H4 (cell line): ENCODE results near the gene FANCI. TPM values are rescaled to one million over a fixed set of nuclear protein-coding genes. Genes with fewer than 3 reads are reported as not detected.

Source experiments
- DNase-seq: peaks from one replicate; pipeline ENCODE4 v3.0.0-alpha.2; 2015; ENCODE audit warnings: low spot score
- total RNA-seq: library from RNA; depleted of rRNA; stranded (reverse); fragments of >200 nt; shearing (Covaris generic); gene quantifications from 2 replicates; pipeline ENCODE4 v1.2.3, GENCODE V29; 2014

Gene FANCI
- total RNA-seq, 1 experiment from 2014 or later, result 61.2 TPM

DNA sequence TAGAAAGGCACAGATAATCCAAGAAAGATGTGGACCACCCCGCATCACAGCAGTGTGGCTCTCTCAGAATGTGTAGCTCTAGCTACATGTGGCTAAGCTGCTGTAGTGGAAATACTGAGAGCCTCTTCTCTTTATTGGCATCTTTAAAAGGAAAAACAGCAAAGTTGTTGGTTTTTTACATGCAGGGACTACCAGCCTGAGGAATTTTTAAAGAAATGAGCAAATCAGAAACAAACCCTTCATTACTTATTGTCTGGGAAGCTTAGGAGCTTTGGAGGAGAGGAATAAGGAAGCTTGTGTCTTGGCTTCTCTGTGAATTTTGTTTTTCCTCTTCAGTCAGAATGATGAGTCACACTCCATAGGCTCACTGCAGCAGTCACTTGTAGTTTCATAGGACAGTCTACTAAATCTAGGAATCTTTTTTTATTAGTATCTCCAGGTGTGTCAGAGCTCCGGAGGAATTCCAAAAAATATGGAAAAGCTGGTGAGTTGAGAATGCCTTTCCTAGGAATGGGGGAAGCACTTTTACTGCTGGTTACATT lies 63.3 kb downstream of the FANCI start:
- DNase-seq, result no peak

DNA sequence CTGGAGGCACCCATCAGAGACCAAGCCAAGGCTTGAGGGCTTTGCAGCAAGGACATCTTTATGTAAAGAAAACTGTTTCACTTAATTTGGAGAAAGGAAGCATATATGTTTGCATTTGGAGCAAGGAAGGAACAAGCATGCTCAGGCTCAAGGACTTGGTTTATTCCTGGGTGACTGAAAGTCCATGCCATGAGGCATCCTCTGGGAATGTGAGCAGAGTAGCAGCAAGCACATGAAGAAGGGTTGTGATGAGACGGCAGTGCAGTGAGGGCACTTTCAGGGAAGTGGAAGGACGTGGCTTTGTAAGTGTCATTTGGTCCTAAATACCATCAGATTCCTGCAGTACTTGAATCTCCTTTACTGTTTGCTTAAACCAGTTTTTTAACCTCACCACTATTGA lies 64.0 kb downstream of the FANCI start:
- no peak for DNase-seq

DNA sequence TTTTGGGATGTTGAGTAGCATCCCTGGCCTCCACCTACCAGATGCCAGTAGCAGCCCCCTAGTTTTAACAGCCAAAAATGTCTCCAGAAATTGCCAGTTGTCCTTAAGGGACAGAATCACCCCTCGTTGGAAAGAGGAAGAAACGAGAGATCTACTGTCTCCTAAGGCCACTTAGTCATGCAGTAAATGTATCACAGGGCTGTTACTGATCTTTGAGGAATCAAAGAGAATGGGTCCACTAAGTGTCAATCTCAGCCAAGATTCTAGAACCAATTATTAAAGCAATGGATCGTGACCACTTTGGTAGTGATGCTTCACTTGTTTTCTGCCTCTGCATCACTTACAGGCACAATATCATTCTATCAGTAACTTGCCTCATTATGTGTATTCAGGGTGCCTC lies 64.5 kb downstream of the FANCI start:
- DNase-seq, result no peak

DNA sequence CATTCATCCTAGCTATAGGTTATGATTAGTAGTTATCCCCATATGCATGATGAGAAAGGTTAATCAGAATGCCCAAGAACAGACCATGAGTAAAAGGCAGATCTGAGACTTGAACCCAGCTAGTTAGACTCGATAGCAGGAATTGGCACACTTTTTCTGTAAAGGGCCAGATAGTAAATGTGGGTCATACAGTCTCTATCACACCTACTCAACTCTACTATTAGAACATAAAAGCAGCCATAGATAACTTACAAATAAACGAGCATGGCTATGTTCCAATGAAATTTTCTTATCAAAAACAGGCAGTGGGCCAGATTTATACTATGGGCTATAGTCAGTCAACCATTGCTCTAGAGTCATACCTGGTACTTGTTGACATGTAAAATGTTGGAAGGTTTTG lies 66.2 kb downstream of the FANCI start:
- no peak for DNase-seq

DNA sequence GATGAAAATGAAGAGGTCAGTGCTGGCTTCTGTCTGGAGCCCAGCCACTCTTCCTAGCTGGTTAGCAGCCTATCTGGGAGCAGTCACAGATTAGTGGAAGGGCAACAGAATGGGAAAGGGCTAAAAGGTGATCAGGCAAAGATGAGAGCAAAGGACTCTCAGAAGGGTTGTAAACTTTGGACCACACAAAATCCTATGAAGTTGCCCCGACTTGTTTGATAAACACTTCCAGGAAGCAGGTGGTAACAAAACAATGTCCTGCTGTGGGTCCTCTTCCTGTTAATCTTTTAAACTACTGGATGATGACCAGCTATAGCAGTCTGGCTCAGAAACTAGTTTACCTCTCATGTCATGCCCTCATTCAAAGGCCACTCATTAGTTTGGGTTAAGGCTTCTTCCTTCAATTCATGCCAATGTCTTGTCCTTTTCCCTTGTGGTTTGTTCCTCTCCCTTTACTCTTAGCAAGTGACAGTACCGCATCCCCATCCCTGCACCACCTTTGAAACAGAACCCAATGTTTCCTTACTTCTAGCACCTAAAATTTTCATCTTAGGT lies 71.7 kb downstream of the FANCI start:
- no peak for DNase-seq

DNA sequence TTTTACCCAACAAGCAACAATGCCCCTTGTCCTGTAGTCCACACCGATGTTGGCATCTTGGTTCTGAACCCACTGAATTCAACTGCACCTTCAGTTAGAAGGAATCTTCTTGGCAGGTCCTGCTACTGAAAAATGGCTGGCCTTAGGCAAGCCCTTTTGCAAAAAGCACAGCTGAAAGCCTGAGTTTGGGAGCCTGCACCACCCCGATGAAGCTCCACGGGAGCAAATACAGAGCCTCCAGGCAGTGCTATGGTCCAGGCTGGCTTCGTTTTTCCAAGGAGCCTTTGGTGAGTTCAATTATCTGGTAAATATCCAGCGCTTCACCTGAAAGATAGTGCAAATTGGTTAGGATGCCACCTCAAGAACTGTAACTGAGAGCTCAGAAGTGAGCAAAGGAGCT lies 72.7 kb downstream of the FANCI start:
- DNase-seq, result no peak

DNA sequence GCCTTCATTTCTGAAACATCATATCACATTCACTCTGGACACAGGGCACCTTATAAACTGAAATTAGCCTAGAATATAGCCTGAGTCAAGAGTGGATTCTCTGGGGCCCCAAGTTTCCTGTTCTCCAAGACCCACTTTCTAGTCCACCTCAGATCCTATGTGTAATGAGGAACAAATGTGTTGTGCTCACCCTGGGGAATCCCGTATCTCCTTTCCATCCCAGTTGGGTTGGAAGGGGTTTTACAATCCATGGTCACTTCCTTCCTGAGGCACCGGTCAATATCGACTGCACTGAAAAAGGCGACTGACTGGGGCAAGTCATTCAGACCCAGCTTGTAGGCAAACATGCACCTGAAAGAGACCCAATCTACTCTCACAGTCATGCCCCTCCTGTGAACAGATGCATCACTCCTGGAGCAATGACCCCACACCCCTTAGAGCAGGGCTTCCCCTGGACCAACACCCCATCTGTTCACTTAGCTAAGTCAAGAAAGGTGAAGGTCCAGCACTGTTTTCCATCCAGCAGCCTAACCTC lies 73.5 kb downstream of the FANCI start:
- no peak for DNase-seq

DNA sequence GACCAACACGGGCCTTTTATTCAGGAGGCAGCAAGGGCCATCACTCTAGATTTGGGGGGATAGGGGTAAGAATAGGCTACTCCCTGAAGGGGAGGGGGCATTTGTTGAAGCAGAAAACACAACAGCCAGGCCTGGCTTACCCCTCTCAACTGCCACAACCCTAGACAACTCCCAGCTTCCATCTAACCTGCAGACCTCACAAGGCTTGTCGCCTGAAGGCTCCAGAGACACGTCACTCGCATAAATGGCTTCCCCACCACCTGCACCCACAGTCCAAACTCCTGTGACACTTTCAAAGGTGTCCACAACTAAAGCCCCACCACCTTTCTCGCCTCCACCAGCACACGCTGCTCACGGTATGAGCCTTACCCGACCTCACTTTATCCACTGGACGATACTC lies 75.9 kb downstream of the FANCI start:
- DNase-seq, result no peak

DNA sequence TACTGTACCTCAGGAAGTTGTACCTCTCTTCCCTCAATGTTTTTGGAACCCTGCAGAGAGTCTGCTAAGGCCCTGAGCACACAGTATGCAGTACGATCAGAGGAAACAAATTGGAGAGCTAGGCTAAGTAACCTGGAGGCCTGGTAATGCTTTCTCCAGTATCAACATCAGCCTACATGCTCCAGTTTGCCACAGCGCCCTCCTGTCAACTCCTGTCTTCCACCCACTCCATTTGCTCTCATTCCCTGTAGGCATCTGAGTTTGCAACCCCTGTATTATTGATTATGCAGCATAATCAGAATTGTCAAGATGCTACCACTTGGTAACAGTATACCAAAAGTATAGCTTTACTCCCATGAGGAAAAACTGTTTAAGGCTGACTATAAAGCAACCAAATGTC lies 76.4 kb downstream of the FANCI start:
- DNase-seq, result no peak

DNA sequence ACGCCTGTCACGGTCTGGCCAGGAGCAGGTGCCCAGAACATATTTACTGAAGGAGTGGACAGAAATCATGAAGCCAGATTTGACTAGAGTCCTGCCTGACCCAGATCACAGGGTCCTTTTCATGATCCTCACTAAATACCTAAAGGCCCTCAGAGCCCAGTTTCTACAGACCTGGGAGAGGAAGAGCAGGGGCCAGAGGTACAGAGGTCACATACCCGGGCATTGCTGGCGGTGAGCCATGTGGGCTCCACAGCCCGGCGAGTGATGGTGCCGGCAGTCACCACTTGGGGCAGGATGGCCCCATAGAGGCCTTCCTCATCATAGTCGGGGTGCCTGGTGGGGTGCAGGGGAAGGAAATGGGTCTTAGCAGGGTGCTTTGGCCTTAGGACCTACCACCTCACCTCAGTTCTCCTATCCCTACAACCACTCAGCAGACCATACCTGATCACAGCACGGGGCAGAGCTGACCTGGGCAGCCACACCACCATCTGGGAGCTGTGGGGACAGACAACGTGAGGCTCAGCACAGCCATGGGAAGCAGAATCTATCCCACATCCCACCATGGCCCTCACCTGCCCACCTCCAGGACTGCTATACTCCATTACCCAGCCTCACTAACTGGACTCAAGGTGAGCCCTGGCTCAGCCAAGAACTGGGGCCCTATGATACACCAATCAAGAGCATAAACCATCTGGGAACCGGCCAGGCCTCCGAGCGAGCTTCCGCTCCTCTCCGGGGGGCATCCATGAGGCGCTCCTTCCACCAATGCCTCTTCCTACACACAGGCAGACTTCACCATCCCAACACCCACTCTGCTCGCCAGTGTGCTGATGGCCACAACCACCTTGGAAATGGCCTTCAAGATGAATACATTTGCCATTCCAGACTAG lies 78.0 kb downstream of the FANCI start:
- DNase-seq, result no peak

DNA sequence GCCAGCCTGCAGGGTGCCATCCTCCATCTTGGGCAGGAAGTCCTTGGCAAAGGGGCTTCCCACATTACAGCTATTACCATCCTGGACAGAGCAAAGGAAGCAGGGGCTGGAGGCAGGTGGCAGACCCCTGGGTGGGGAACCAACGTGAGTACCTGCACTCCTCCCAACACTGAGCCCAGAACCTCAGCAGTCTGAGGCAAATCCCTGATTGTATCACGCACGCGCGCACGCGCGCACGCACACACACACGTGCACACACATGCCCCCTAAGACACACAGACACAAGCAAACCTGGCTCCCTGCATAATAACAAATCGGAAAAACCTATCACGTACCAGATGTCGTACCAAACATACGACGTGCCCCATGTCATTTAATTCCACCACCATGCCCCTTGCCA lies 79.0 kb downstream of the FANCI start:
- no peak for DNase-seq

DNA sequence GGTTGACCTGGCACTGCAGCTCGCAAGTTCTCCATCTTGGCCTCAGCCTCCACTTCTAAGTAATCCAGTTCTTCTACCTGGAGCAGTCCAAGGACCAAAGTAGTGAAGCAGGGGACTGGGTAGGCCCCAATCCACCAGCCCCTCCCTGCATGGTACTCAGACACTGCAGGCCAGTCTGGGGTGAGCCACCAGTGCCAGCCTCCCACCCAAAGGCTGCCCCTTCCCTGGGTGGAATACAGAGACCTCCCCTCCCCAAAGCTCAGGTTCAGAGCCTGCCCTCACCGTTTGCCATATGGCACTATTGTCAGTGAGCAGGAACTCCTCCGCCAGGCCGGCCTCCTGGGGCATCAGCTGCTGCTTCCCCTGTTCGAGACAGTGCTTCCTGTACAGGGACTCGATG lies 80.0 kb downstream of the FANCI start:
- DNase-seq, result no peak

DNA sequence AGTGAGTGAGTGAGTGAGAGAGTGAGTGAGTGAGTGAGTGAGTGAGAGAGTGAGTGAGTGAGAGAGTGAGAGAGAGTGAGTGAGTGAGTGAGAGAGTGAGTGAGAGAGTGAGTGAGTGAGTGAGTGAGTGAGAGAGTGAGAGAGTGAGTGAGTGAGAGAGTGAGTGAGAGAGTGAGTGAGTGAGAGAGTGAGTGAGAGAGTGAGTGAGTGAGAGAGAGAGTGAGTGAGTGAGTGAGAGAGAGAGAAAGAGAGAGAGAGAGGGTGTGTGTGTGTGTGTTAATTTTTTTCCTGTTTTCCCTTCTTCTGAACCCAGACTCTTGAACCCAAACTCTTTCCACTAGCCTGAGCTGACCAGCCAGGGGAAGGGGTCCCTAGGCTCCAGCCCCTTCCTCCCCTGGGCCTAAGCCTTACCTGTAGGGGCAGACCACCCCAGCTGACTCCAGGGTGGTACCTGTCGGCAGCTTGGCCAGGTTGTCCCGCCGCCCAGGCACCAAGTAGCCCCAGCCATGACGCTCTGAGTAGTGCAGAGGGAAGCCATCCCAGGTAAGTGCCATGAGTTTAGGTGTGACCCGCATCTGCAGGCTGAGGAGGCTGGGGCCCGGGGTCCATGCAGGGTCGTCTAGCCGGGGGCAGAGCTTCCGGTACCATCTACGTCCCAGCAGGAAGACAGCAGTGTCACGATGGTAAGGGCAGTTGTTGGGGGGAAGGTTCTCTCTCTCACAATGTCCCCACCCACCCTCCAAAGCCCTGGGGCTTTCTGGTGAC lies 81.4 kb downstream of the FANCI start:
- DNase-seq, result no peak

DNA sequence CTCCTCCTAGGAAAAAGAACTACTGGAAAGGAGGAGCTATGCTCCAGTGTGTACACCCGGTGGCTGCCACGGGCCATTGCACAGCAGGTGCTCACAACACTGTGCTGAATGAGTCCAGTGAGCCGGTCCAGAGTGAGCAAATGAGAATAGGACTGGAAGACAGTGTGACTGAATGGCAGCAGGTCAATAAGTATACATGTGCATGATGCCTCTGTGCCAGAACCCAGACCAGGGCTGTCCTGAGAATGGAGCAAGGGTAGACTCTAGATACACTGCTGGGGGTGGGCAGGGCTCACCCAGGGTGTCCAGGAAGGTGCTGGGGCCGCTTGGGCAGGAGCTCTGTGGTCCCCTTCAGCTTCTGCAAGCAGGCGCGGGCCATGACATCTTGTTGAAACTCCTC lies 82.5 kb downstream of the FANCI start:
- DNase-seq, result no peak

DNA sequence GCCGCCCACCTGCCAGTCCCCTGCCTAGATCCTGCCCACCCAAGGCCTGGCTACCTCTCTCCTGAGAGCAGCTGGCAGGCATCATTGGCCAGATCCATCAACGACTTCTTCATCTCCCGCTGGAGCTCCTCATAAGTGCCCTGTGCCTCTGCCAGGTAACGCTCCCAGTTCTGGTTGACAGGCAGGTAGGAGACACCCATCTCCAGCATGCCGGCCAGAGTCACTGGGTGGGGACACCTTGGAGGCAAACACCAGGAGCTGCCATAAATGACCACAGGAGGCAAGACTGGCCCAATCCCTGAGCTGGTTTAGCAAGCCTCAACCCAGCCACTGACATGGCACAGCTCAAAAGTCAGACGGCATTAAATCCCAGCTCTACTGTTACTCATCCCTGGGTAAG lies 83.3 kb downstream of the FANCI start:
- DNase-seq, result no peak

DNA sequence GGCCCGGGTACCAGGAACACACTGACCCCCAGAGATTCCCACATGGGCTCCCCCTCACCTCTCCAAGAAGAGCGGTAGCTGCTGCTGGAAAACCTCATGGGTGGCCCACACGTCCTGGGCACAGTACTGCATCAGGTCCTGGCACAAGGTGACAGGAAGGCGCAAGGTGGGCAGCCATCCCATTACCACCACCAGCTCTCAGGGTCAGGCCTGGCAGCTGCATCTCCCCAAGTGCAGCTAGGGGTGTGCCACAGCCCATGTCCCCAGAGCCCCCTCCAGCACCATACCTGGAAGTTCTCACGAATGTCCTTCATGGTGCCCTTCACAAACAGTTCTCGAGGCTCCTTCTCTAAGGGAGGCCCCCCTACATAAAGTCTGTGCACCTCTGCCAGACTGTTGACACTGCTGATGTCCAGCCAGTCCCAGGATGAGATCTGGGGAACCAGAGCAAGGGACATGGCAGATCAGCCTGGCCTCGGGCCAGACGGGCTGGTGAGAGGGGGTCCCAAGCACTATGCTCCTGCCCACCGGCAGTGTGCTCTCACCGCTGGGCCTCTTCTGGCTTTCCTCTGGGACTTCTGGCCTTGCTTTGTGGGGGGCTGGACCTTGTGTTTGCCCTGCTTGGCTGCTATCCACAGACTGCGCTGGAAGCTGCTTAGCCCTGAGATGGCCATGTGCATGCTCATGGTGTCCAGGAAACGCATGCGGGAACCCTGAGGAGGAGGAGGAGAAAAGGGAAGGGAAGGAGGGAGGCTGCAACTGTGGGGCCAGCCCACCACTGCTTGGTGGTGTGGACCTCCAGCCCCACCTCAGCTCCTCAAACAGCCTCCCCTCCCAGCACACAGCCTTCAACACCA lies 84.8 kb downstream of the FANCI start:
- no peak for DNase-seq

DNA sequence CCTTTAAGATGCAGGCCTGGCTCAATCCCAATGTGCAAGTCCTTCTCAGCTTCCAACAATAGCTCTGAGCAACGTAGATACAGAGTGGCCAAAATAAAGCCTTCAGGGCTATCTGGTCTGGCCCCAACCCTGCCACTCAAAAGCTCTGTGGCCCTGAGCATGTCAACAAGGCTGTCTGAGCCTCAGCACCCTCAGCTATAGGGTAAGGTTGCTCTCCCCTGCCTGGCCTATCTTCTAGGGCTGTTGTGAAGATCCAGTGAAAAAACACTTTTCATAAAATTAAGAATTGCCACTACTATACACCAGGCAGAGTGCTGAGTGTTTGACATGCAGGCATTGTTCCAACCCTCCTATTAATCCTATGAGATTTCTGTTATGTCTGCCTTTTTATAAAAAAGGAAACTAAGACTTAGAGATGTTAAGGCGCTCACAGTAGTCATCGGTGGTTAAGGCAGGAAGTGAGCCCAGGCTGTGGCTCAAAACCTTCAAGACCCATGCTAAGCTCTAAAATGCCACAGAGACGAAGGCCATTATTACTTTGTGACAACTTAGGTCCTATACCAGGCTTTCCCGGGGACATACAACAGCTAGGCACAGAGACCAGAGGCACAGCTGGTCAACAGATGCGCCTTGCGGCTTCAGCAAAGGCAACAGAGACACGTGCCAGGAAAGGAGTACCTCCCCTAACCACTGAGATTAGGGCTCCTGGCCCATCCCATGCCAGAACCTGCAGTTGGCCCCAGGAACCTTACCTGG lies 85.7 kb downstream of the FANCI start:
- DNase-seq, result no peak

DNA sequence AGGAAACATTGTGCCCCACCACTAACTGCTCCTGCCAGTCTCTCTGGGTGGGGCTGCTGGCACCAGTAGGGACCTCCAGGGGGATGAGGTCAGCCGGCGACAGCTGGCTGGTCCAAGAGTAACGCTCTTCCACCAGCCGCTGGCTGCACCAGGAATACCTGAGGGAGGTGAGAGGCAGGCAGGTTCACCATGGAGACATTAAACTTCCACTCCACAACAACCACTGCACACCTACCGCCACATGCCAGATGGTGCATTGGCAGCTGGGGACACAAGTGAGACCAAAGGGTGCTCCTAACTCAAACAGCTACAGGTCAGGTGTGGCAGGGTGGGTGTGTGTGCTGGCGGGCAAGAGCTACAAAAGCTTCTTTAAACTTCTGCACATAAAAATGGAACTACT lies 86.3 kb downstream of the FANCI start:
- no peak for DNase-seq

DNA sequence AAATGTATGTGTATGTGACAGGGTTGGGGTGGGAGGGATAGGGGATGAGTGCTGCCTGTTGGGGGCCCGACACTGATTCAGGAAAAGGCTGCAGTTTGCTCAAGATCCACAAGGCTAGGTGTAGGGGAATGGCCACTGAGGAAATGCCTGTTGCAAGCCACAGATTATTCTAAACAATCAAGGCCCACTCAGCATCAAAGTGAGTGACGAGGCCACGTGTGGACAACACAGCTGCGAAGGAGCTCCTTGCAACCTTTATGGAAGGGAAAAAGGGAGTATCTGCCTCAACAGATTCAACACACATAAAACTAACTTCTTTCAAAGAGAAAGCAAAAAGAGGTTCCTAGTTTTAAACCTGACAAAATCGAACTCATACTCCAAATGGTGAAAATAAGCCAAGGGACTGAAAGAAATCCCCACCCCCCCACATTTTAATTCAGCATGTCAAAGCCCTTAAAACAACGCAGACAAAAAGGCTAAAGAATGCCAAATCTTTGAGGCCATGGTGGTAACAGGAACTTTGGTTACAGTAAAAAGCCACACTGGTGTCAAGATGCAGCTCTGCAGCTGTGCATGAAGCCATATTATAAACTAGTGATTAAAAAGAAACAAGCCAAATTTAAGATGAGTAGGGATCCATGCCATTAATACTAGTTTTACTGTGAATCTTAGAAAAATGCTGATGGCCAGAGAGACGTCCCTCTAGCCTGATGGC lies 87.3 kb downstream of the FANCI start:
- no peak for DNase-seq

DNA sequence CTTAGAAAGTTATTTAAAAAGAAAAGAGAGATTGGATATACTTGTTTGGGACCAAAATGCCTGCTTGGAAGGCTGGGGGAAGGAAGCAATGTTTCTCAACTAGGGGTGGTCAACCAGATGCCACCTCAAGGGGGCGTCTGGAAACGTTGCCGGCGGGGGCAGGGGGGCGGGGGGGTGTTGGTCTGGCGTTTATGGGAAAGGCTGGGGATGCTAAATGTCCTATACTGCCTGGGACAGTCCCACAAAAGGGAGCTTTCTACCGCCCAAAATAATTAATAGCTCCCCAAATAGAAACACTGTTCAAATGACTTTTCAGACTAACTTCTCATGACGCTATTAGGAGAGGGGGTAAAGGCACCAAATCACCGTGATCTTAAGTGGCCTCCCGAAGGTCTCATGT lies 88.7 kb downstream of the FANCI start:
- no peak for DNase-seq
